Amniotic stem cell (primary cell): ENCODE measurements around the gene MRPL38.

Source experiments
- DNase-seq: peaks from one replicate; lab custom pipeline; 2025; lab: John Stamatoyannopoulos, UW

Gene MRPL38

GRCh38 chr17:75919611-75920010, 14.9 kb upstream of the MRPL38 start:
- DNase-seq, result no peak

DNA sequence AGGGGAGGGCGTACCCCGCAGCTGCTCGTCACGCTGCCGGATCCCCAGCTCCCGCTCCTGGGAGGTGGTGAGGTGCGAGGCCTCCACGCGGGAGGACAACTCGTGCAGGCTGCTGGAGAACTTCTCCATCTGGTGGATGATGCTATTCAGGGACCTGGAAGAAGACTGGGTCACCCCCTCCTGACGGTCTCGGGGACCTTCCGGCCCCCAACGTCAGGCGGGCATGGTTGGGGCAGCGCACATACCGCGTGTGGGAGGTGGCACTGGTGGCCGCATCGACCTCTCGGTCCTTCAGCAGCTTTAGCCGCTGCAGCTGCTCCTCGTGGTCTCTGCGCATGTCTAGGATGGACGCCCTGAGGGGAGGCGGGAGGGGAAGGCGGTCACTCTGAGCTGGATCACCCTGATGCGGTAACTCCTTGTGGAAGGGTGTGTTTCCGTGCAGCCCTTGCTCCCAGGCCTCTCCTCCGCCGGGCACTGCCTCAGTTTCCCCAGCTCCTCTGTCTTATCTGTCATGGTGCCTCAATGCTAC, 13.3 kb upstream of the MRPL38 start:
- no peak for DNase-seq

DNA sequence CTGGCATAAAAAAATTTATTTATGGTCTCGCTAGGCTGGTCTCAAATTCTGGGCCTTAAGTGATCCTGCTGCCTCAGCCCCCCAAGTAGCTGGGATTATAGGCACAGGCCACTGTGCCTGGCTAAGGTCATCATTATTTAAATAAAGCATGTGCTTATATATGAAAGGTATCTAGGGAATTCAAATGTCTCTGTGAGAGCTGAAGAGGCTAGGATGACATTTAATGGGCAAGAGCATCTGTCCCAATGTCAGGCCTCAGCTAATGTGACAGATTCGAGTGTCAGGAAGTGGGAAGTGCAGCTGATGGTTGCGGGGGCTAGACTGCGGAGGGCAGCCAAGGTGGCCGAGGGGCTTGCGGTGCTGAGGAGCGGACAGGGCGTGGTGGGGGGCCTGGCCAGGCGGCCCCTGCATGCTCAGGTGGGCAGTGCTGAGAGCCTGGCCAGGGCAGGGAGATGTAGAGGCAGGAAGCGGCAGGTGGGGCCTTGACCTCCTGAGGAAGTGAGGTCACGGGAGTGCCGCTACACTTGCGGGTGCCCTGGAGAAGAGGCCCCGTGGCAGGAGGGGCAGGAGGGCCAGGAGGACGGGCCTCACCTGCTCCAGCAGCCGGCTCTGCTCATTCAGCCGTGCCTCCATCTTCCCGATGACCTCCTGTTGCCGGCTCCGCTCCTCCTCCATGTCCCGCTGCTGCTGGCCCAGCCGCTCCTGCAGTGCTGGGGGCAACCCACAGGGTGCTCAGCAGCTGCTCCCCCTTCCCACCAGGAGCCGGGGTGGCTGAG, 12.6 kb upstream of the MRPL38 start:
- DNase-seq, result no peak

DNA sequence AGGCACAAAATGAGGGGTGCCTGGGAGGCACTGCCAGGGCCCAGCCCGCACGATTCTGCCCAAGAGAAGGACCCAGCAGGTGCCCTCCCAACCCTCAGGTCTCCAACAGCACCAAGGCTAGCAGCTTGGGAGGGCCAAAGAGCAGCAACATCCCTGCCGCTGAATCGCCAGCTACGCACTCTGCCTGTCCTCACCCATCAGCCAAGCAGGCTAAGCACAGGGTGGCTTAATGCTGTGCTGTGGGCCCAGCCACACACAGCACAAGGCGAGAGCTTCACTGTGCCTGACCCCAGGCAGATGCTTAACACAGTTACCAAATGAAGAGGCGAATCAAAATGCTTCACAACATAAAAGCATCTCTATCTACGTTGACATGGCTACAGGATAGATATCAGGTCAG, 10.6 kb upstream of the MRPL38 start:
- no peak for DNase-seq

GRCh38 chr17:75914643-75915267, 10.1 kb upstream of the MRPL38 start:
- no peak for DNase-seq

GRCh38 chr17:75913537-75914210, 9.0 kb upstream of the MRPL38 start:
- DNase-seq, result no peak

DNA sequence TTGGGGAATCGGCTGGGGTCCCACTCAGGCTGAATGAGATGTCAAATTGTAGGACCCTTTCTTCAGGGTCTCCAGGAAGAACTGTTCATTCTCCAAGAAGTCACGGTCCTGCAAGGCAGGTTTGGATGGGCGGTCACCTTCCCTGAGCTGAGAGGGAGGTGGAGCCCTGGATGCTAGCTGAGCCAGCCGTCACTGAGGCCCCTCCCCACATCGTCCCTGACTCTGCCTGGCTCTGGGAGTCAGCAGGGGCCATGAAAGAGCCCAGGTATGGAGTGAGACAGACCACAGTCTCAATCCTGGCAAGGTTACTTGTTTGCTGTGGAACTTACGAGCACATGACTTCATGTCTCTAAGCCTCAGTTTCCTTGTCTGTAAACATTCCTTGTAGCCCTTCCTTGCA, 6.0 kb upstream of the MRPL38 start:
- no peak for DNase-seq

DNA sequence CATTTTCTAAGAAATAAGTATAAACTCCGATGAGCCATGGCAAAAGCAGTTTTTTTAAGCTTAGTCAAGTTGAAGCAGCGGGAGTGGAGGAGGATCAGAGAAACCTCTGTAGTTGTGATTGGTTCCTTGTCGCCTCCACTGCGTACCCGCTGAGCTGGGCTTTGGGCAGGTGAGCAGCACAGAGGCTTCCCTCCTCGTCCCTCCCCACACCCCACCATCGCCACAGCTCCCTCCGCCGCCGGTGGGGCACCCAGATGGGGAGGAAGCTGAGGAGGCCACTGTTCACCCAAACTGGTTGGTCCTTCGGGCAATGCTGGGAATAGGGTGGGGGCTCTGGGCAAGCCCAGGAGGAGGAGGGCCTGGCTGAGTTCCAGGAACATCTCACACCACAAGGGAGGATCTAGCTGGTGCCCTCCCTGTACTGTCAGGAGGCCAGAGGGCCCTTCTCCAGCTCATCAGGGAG, 5.2 kb upstream of the MRPL38 start:
- no peak for DNase-seq

GRCh38 chr17:75909051-75909811, 4.5 kb upstream of the MRPL38 start:
- DNase-seq, result no peak

GRCh38 chr17:75908201-75908600, 3.5 kb upstream of the MRPL38 start:
- DNase-seq, result no peak

DNA sequence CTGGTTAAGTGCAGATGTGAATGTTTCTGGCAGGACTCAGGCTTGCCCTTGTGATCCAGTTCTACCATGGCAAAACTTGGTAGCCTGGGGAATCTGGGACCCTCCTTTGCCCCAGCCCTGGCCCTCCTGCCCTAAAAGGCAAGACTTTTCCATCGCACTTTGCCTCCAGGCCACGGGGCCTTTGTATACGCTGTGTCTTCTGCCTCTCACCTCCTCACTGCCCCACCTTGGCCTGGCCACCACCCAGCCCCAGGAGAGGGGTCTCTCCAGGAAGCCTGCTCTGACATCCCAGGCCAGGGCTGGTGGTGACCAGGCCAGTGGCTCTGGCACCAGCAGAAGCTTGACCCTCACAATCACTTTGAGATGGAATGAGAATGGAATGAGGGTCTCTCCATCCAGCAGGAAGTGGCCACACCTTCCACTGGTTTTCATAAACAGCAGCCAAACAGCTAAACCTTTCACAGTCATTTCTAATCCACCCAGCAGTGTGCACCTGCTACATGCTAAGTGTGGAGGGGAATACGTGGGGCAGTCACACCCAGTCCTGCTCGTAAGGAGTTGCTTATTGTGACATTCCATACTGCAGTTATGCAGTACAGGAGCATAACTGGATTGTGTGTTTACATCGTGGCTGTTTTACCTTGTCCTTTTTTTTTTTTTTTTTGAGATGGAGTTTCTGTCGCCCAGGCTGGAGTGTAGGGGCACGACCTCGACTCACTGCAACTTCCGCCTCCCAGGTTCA, 1.6 kb upstream of the MRPL38 start:
- DNase-seq, result no peak

DNA sequence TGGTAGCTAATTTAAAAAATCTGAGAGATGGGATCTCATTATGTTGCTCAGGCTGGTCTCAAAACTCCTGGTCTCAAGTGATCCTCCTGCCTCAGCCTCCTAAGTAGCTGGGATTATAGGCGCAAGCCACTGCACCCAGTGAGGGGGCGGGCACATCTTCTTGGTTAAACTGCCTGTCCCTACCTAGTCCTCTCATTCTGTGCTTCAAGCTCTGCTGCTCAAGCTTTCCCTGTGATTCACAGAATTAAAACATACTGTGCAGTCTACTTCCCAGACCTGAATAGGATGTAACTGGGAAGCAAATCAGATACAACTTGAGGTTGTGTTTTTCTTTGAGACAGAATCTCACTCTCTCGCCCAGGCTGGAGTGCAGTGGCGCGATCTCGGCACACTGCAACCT, 2.3 kb downstream of the MRPL38 start:
- DNase-seq, result no peak

DNA sequence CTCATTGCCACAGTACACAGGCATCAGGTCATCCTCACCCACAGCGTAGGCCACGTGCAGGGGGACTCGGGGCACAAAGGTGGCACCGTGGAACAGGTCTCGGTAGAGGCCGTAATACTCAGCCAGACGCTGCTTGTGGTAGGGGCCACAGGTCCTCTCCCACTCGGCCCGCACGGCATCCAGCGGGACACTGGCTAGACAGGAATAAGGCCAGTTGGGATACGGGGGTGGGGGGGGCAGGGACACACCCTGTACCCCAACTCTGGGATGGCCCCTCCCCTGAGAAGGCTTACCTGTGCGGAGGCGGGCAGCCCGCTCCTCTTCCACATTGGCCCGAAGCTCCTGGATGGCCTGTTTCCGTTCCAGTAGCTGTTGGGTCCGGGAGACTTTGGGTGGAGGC, 3.0 kb downstream of the MRPL38 start:
- no peak for DNase-seq

GRCh38 chr17:75900691-75901533, 3.8 kb downstream of the MRPL38 start:
- no peak for DNase-seq

DNA sequence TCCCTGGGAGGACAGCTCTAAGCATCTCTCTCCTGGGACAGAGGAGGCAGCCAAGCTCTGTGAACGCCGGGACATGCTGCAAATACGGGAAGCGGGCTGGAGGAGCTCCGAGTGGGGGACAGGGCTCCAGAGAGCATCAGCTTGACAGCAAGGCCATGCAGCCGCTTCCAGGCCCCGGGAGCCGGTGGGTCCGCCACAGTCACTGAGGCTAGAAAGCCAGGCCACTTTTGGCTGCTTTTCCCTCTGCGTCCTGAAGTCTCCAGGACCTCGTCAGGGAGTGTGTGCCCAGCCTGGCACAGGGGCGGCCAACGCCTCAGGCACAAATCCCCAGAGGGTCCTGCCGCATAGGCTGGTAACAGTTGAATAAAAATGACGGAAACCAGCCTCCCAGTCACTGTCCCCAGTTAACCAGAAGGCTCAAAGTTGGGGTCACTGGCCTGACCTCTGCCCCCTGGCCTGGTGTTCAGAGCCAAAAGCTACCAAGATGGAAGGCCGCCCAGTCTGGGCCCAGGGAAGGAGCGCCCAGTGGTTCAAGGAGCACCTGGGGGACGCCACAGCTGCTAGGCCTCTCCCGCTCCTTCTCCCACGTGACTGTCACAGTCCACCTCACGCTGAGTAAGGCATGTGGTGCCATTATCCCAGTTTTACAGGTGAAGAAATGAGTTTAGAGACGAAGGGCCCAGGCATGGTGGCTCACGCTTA, 4.8 kb downstream of the MRPL38 start:
- DNase-seq, result no peak

GRCh38 chr17:75899353-75899752, 5.3 kb downstream of the MRPL38 start:
- no peak for DNase-seq

DNA sequence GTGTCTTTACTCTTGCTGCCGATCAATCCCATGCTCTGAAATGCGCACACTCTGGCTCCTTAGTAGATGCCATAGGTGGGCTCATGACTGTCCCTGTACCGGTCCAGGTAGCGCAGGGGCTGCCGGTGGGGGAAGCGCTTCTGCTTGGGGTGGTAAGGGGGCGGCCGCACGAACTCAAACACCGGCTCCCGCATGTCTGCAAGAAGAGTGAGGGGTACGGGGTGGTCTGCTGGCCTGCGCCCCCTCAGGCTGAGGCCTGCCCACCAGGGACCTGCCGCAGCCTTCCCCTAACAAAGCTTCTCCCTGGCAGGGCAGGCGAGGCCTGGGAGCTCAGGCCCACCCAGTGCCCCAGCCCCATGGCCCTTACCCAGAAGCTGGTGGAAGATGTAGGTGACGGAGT, 5.9 kb downstream of the MRPL38 start:
- no peak for DNase-seq

GRCh38 chr17:75898065-75898464, 6.6 kb downstream of the MRPL38 start:
- no peak for DNase-seq

DNA sequence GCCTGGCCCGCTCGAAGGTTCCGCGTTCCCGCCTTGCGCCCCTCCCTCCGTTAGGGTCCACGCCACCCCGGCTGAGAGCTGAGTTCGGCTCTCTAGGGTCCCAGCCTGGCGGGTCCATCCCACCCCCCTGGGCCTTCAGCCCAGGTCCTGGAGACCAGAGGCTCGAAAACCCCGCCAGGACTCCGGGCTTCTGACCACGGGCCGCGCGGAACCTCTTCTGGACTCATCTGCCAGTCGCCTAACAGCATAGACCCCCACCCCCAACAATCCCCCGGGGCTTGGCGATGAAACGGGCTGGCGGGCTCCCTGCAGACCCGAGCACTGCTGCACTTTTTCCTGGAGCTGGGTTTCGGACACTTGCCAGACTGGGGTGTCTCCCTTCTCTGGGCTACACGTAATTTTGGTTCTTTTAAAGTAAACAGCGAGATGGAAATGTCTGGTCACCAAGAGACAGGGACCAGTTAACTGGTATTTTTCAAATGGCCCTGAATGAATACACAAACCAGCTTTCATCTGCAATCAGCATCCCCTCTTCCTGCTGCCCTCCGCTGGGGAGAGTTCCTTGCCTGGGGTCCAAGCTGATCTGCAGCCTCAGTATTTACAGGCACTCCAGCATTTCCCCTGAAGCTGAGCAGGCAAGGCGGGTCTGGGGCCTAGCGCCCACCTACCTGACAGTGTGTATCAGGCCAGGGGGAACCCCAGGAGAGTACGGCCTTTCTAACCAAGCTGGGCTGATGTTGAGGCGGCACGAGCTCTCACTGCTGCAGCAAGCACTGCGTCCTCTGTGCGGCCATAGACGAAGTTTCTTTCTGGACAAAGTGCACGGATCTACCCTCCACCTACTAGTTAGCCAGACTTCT, 7.3 kb downstream of the MRPL38 start:
- no peak for DNase-seq
